ENCODE results near the gene EPN3.

EPN3 gene

DNA sequence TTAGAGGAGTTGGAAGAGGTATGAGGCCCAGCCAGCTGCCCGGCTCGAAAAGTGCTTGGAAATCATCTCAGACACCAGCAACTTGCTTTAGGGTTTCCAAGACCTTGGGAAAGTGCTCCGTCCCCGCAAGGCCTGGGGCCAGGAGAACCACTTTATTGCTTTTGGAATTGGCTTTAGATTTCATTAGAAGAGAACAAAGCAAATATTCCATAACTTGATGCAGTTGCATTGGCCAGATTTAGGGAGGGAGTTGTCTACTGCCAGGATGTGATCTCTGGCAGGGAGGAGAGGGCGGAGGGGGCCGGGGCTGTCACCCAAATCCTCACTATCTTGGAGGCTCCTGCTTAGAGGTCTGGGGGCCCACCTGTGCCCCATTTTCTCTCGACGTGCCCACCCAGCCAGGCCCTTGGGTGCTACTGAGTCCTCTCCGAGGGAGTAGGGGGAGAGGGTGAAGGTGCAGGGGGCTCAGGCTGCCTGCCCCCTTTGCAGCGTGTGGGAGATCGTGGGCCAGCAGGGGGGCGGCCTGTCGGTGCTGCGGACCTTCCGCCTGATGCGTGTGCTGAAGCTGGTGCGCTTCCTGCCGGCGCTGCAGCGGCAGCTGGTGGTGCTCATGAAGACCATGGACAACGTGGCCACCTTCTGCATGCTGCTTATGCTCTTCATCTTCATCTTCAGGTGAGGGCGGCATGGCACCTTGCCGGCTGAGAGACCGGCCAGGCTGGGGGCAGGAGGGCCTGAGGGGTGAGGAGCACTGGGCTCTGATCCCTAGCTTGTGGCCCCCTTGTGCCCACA, 58.6 kb downstream of the EPN3 start:
- no peak for DNase-seq

- DNase-seq, result no peak
Measured at GRCh38 chr17:50593321-50593720, 60.8 kb downstream of the EPN3 start.

All from C1 segment of cervical spinal cord (tissue), 14 donors.